ENCODE data around the gene POLR1E.

DNA sequence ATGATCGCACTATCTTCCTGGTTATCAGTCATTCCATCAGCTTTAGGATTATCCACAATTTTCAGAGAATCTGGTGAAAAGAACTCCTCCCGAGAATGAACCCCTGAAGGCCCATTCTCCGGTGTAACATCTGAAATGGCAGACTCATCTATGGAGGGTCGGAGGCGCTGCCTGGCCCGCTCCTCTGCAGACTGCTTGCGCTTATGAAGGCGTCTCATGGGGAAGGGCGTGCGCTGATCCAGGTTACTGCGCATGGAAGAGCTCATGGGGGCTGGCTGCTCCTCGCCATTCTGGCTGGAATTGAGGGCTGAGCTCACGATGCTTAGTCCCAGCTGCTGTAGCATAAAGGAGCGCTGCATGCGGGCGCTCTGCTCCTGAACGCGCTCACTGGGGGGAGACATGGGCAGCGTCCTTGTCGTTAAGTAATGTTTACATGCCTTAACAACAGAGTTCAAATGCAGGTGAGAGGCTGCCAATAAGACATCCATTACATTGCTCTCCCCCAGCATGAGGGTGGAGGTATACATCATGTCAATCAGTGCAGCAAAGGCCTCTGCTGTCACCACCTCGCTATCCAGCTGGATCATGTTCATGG lies 43.9 kb upstream of the POLR1E start:
- TF ChIP-seq, protein P1, sequence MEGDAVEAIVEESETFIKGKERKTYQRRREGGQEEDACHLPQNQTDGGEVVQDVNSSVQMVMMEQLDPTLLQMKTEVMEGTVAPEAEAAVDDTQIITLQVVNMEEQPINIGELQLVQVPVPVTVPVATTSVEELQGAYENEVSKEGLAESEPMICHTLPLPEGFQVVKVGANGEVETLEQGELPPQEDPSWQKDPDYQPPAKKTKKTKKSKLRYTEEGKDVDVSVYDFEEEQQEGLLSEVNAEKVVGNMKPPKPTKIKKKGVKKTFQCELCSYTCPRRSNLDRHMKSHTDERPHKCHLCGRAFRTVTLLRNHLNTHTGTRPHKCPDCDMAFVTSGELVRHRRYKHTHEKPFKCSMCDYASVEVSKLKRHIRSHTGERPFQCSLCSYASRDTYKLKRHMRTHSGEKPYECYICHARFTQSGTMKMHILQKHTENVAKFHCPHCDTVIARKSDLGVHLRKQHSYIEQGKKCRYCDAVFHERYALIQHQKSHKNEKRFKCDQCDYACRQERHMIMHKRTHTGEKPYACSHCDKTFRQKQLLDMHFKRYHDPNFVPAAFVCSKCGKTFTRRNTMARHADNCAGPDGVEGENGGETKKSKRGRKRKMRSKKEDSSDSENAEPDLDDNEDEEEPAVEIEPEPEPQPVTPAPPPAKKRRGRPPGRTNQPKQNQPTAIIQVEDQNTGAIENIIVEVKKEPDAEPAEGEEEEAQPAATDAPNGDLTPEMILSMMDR (IDR thresholded peaks at IDR 0.05; ENCODE audit: low read depth, low read length, poor library complexity, severe bottlenecking): no peak
- no peak for TF ChIP-seq EZH2phosphoT487 (IDR thresholded peaks at IDR 0.05; ENCODE audit: borderline replicate concordance, low read length)
